Measurements from ENCODE around the gene ARHGDIA.

DNA sequence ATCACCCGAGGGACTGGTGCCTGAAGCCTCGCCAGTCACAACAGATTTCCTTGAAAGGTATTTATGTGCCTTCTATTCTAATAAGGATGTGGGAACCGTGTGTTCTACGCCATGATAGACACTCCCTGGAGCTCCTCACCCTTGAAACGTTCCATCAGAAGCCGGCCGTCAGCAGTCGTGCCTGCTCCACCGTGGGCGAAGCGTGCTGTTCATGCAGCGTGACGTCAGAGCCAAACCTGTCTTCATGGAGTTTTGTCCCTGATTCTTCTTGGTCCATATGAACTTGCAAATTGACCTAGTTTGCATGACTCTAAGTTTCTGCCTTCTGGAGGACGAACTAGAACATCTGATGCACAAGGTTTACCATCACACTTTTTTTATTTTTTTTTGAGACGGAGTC is 31.8 kb downstream of the ARHGDIA start:
- no peak for TF ChIP-seq RAD21 (IDR thresholded peaks at IDR 0.05 in 1 of 2, conservative IDR thresholded peaks at IDR 0.05 in 1 of 2; ENCODE audit: low read depth in 2 of 2, low read length in 2 of 2)
- no peak for TF ChIP-seq CTCF (IDR thresholded peaks at IDR 0.05; ENCODE audit: control extremely low read depth in 1 of 3, insufficient read depth in 1 of 3, low read depth in 1 of 3, low read length in 3 of 3)
- TF ChIP-seq NRF1 (IDR thresholded peaks at IDR 0.05; ENCODE audit: low read depth, low read length): no peak
- no peak for TF ChIP-seq RBBP5 (IDR thresholded peaks at IDR 0.05; ENCODE audit: borderline replicate concordance, low read depth, low read length)
- TF ChIP-seq CBX5 (IDR thresholded peaks at IDR 0.05; ENCODE audit: low read depth, low read length): no peak
- TF ChIP-seq SP1 (IDR thresholded peaks at IDR 0.05; ENCODE audit: low read depth, low read length): no peak
- no peak for TF ChIP-seq EZH2 (IDR thresholded peaks at IDR 0.05; ENCODE audit: low read depth, low read length, severe bottlenecking)
- TF ChIP-seq POLR2A (IDR thresholded peaks at IDR 0.05; ENCODE audit: control extremely low read depth in 1 of 2, low read depth in 2 of 2, low read length in 2 of 2): no peak
- no peak for TF ChIP-seq SP2 (IDR thresholded peaks at IDR 0.05; ENCODE audit: low read length)
- TF ChIP-seq RXRA (IDR thresholded peaks at IDR 0.05; ENCODE audit: insufficient read depth, low read depth, low read length): no peak
- TF ChIP-seq TEAD4 (IDR thresholded peaks at IDR 0.05; ENCODE audit: low read depth, low read length): no peak
- no peak for TF ChIP-seq YY1 (IDR thresholded peaks at IDR 0.05; ENCODE audit: low read depth, low read length)
- TF ChIP-seq TAF7 (optimal IDR thresholded peaks at IDR 0.05; ENCODE audit: borderline replicate concordance, low read depth, low read length): no peak
